Esophagus (tissue), 2 donors: ENCODE data around the gene TMED10. TPM values are rescaled to one million over a fixed set of nuclear protein-coding genes. Genes with fewer than 3 reads are reported as not detected.

Experiments
- H3K27ac ChIP-seq, 2 donors: one replicate each; pipeline ENCODE4 v1.5.1; 2013; ENCODE audit warnings: low read depth in 2 of 2, mild to moderate bottlenecking in 2 of 2, inconsistent platforms in 1 of 2, low read length in 1 of 2, moderate library complexity in 1 of 2
- H3K27me3 ChIP-seq, 2 donors: one replicate each; pipeline ENCODE4 v1.6.1; 2013; ENCODE audit warnings: low read length in 2 of 2, control low read depth in 1 of 2, mild to moderate bottlenecking in 1 of 2; ENCODE audit not compliant: insufficient read depth in 2 of 2, control insufficient read depth in 1 of 2
- H3K36me3 ChIP-seq, 2 donors: one replicate each; pipeline ENCODE4 v1.6.1; 2013; ENCODE audit warnings: low read length in 1 of 2; ENCODE audit not compliant: control insufficient read depth in 2 of 2, insufficient read depth in 2 of 2
- H3K4me1 ChIP-seq, 2 donors: one replicate each; pipeline ENCODE4 v1.6.1; 2013; ENCODE audit warnings: low read length in 1 of 2; ENCODE audit not compliant: control insufficient read depth in 2 of 2, insufficient read depth in 2 of 2
- H3K4me3 ChIP-seq, 2 donors: one replicate each; pipeline ENCODE4 v1.5.1; 2013; ENCODE audit warnings: low read length in 2 of 2, mild to moderate bottlenecking in 2 of 2, low read depth in 1 of 2, moderate library complexity in 1 of 2
- H3K9me3 ChIP-seq, 2 donors: one replicate each; pipeline ENCODE4 v1.6.1; 2013; ENCODE audit warnings: mild to moderate bottlenecking in 2 of 2, low read depth in 1 of 2, low read length in 1 of 2, moderate library complexity in 1 of 2; ENCODE audit not compliant: control insufficient read depth in 2 of 2, insufficient read depth in 1 of 2
- WGBS, 2 donors: extraction: QIAGEN DNeasy Blood & Tissue Kit; methylation state at CpG; one replicate each; pipeline ENCODE4 v1.1.7; 2013; 5-methylcytosine and 5-hydroxymethylcytosine counted together
- polyA plus RNA-seq, 2 donors: library from polyadenylated mRNA; stranded (reverse); fragments of 200-250 nt; gene quantifications; one replicate each; pipeline ENCODE4 v1.2.3, GENCODE V29; 2013
- donor health status: healthy with polysubstance abuse.
- donor health status: Bipolar disorder and iron deficiency.

The TMED10 gene
- polyA plus RNA-seq, 2 donors = 74.8 to 225 TPM

- no peak overlapping the region for H3K4me3 ChIP-seq
- no peaks in the 10 kb centered on the region for H3K27me3 ChIP-seq
- no peaks in the 10 kb centered on the region for H3K9me3 ChIP-seq
- no peaks in the 10 kb centered on the region for H3K4me1 ChIP-seq
- 70 to 78% methylated on average over 3 of the region's 3 CpGs for WGBS, 2 donors
- H3K27ac ChIP-seq = no peak overlapping the region
- H3K36me3 ChIP-seq = no peaks in the 10 kb centered on the region
These were observed 7.7 kb downstream of the TMED10 start for GRCh38 chr14:75168586-75169335.

DNA sequence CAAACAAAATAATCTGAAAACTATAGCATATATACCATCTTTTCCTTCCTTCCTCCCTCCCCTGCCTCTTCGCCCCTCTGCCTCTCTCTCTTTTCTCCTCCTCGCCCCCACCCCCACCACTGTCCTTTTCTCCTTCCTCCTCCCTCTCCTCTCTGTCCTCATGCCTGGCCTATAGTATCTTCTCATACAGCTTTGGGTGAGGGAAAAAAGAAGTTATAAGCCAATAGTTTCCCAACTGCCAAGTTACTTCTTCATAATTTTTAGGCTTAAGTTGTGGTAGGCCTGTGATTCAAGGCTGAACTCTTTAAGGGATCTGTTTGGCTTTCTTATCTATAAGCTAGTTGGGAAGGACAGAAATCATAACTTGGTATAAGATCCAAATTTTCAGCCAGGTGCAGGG lies 9.1 kb downstream of the TMED10 start:
- H3K4me1 ChIP-seq = no peaks in the 10 kb centered on the region
- no peak overlapping the region for H3K27ac ChIP-seq
- WGBS, 2 donors = 85 to 94% methylated on average over 2 of the region's 2 CpGs
- no peak overlapping the region for H3K4me3 ChIP-seq
- H3K27me3 ChIP-seq = no peaks in the 10 kb centered on the region
- H3K9me3 ChIP-seq = no peaks in the 10 kb centered on the region
- H3K36me3 ChIP-seq = no peaks in the 10 kb centered on the region

DNA sequence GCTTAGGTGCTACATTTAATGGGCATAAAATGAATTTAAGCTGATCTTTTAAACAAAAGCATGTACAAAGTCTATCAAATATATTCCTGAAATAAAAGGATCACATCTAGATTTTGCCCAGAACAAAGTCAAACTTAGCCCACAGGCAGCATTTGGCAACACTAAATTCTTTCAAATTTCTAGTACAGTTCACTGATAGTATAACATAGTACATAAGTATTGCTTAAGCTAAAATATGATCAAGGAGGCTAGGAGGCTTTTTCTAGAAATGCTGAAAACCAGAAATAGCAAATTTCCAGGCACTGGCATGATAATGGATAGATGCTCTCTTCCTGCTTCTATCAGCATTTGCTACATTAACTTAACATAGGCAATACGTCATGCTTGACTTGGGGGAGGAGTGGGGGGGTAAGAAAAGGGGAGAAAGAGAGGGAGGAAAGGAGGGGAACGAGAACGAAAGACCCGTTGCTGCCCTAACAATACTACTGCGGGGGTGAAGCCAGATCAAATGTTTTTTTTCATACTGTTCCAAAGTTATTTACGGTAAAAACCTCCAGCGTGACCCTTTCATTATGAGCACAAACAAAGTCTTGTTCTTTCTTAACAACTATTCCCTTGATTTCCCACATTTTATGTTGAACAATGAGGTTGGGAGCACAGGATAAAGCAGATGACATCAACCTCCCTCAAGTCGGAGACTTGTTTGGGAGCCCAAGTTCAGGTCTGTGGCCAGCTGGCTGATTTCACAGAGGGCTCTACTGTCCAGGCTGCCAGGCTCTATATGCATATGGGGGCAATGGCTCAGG lies 10.6 kb downstream of the TMED10 start:
- Histone ChIP-seq H3K36me3 (no peaks in the 10 kb centered on the region), H3K27me3 (no peaks in the 10 kb centered on the region), H3K4me3 (no peak overlapping the region), H3K9me3 (no peaks in the 10 kb centered on the region), H3K27ac (no peak overlapping the region), H3K4me1 (no peaks in the 10 kb centered on the region)
- 63 to 64% methylated on average over 8 of the region's 8 CpGs for WGBS, 2 donors

DNA sequence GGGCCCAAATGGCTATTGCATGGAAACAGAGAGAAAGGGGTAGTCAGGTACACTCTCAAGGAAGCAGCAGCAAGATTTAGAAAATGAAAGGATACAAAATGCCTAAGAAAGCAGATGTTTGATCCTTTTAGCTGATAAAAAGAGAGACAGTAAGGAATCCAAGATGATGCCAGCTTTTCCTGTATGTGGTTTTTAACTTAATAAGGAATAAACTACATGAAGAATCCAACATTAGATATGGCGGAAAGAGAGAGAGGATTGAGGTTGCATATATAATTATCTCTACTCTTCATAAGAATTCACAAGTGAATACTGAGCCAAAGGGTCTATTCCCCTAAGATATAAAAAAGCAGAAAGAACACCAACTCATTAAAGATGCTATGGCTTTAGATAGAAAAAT lies 11.6 kb downstream of the TMED10 start:
- Histone ChIP-seq H3K4me3 (no peak overlapping the region), H3K27me3 (no peaks in the 10 kb centered on the region), H3K9me3 (no peaks in the 10 kb centered on the region), H3K36me3 (no peaks in the 10 kb centered on the region), H3K27ac (no peak overlapping the region), H3K4me1 (no peaks in the 10 kb centered on the region)
- WGBS, 2 donors = 85 to 93% methylated on average over 1 of the region's 1 CpG

- Histone ChIP-seq H3K27me3 (no peaks in the 10 kb centered on the region), H3K4me1 (no peaks in the 10 kb centered on the region)
- 81 to 92% methylated on average over 2 of the region's 2 CpGs for WGBS, 2 donors
These were observed 12.7 kb downstream of the TMED10 start for GRCh38 chr14:75163677-75164076.

GRCh38 chr14:75162631-75163030 lies 13.8 kb downstream of the TMED10 start:
- 79 to 81% methylated on average over 3 of the region's 3 CpGs for WGBS, 2 donors
- H3K4me1 ChIP-seq = no peaks in the 10 kb centered on the region
- no peaks in the 10 kb centered on the region for H3K9me3 ChIP-seq
- no peaks in the 10 kb centered on the region for H3K36me3 ChIP-seq
- no peaks in the 10 kb centered on the region for H3K27me3 ChIP-seq
- no peak overlapping the region for H3K27ac ChIP-seq
- H3K4me3 ChIP-seq = no peak overlapping the region

More at GRCh38 chr14:75163677-75164076, 12.7 kb downstream of the TMED10 start:
- no peak overlapping the region for H3K4me3 ChIP-seq
- no peaks in the 10 kb centered on the region for H3K9me3 ChIP-seq
- no peak overlapping the region for H3K27ac ChIP-seq
- H3K36me3 ChIP-seq = no peaks in the 10 kb centered on the region

DNA sequence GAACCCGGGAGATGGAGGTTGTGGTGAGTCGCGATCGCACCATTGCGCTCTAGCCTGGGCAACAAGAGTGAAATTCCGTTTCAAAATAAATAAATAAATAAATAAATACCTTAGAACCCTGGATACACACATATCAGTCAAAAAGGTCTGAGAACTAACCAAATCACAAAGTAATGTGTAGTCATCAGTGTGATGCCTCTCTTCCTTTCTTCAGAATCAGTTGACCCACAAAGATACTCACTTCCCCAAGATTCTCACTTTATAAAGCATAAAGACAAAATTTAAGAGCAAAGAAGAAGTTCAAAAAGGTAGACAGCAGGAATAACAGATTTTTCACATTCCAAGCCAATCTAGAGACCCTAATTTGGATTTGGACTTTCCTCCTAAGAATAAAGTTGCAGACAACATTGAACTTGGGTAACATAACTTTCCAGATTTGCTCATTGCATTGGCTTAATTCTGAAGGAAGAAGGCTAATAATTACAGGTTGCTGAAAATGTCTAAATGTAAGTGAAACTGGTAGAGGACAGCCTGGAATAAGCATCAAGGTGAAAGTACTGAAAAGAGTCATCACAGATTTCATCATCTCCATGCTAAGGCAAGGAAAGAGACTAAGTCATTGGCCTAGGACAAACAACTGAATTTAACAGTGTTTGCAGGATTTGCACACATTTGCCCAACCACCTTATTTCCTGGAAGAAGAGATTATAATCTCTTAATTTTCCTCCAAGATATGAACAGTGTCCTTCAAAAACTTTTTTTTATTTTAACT lies 17.4 kb downstream of the TMED10 start:
- 94 to 98% methylated on average over 6 of the region's 6 CpGs for WGBS, 2 donors
- H3K27ac ChIP-seq = no peak overlapping the region
- no peaks in the 10 kb centered on the region for H3K9me3 ChIP-seq
- H3K27me3 ChIP-seq = no peaks in the 10 kb centered on the region
- H3K36me3 ChIP-seq = no peaks in the 10 kb centered on the region
- H3K4me1 ChIP-seq = no peaks in the 10 kb centered on the region
- H3K4me3 ChIP-seq = no peak overlapping the region

DNA sequence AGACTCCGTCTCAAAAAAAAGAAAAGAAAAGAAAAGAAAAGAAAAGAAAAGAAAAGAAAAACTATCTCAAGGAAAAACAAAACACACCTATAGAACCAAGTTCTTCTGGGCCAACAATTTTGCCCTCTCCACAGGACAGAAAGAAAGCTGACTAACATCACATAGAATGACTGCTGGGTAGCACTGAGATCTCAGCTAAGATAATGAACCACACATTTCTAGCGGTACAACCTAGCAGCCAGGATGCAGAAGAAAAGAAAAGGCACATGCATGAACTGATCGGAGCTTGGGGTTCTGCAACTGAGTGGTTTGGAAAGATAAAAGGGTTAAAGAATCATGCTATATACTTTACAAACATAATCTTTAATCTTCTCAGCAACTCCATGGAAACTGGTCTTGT lies 19.5 kb downstream of the TMED10 start:
- Histone ChIP-seq H3K4me3 (no peak overlapping the region), H3K36me3 (no peaks in the 10 kb centered on the region), H3K9me3 (no peaks in the 10 kb centered on the region), H3K4me1 (no peaks in the 10 kb centered on the region), H3K27me3 (no peaks in the 10 kb centered on the region), H3K27ac (no peak overlapping the region)
- WGBS, 2 donors = 65 to 78% methylated on average over 3 of the region's 3 CpGs

DNA sequence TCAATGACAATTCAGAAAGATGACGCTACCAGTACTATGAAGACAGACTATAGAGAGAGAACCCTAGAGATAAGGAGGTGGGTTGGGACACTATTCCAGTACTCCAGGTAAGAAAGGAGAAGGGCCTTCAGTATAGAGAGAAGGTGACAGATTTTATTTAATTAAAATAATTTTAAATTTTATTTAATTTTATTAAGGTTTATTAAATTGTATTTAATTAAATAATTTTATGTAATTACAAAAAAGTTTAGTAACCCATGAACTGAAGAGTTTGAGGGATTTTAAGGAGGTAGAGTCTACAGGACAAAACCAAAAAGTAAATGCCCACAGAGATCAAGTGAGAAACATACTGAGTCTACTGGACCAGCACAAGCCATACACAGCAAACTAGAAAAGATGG lies 20.3 kb downstream of the TMED10 start:
- H3K9me3 ChIP-seq = no peaks in the 10 kb centered on the region
- no peaks in the 10 kb centered on the region for H3K27me3 ChIP-seq
- H3K4me3 ChIP-seq = no peak overlapping the region
- no peak overlapping the region for H3K27ac ChIP-seq
- H3K4me1 ChIP-seq = no peaks in the 10 kb centered on the region
- WGBS, 2 donors = 96 to 97% methylated on average over 1 of the region's 1 CpG
- no peaks in the 10 kb centered on the region for H3K36me3 ChIP-seq
